Ascending aorta (tissue), 2 donors: ENCODE data around the gene NKAPL. TPM values are rescaled to one million over a fixed set of nuclear protein-coding genes. Genes with fewer than 3 reads are reported as not detected.
A peak's percentile ranks its signal among the peaks of the same experiment; 100 is the strongest.

ENCODE experiments used
- DNase-seq, 2 donors: peaks; one replicate each; pipeline ENCODE4 v3.0.0-alpha.2; 2019; ENCODE audit warnings: low spot score in 2 of 2
- H3K27ac ChIP-seq, 2 donors: fragments of 200-600 bp; sonication (generic); one replicate each; pipeline ENCODE4 v1.5.1; 2016 to 2017; ENCODE audit warnings: mild to moderate bottlenecking in 1 of 2
- H3K27me3 ChIP-seq: fragments of 200-600 bp; sonication (generic); one replicate; pipeline ENCODE4 v1.5.1; 2017
- H3K36me3 ChIP-seq, 2 donors: fragments of 200-600 bp; sonication (generic); one replicate each; pipeline ENCODE4 v1.5.1; 2016
- H3K4me1 ChIP-seq, 2 donors: fragments of 200-600 bp; sonication (generic); one replicate each; pipeline ENCODE4 v1.5.1; 2016 to 2017; ENCODE audit warnings: mild to moderate bottlenecking in 1 of 2
- H3K4me3 ChIP-seq, 2 donors: fragments of 200-600 bp; sonication (generic); one replicate each; pipeline ENCODE4 v1.5.1; 2016 to 2017; ENCODE audit warnings: mild to moderate bottlenecking in 1 of 2
- H3K9me3 ChIP-seq, 2 donors: fragments of 200-600 bp; sonication (generic); one replicate each; pipeline ENCODE4 v1.5.1; 2016
- intact Hi-C: fragments of 100-400 bp; cut with DNase I; formaldehyde crosslinking; loops from one replicate; pipeline ENCODE4 v1.15.1; 2023
- total RNA-seq: library from RNA; depleted of rRNA; stranded (reverse); fragments of >200 nt; gene quantifications from one replicate; pipeline ENCODE4 v1.1.0, GENCODE V29; 2016
- TF ChIP-seq, protein P1 (sequence below), 3 experiments: fragments of 200-600 bp in 2 of 3; fragments of 450-650 bp in 1 of 3; sonication (generic) in 2 of 3; IDR thresholded peaks; one replicate each; pipeline ENCODE4 v1.5.1; 2016 to 2019; ENCODE audit warnings: antibody characterized with exemption in 3 of 3, mild to moderate bottlenecking in 1 of 3, moderate library complexity in 1 of 3

Gene NKAPL
- total RNA-seq, 1 donor from 2014 or later, result not detected

DNA sequence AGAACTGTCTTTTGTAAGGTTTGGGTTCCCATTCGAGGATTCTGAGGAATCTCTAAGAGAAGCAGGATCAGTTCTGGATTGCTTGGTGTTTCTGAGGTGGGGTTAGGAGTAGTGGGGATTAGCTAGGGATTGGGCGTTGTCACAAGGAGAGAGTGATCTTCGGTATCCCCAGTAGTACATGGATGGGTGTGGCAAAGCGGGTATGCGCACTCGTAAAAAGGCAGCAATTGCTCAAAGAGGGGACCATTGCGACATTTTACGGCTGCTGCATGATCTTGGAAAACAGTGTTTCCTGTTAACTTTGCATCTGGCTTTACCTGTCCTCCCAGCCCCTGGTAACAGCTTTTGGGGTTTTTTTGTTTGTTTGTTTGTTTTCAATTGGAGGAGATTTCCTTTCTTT lies 43.7 kb upstream of the NKAPL start:
- no peak overlapping the region for H3K4me3 ChIP-seq
- H3K27ac ChIP-seq, result no peak overlapping the region
- H3K27me3 ChIP-seq, result peaks cover 4% of the 10 kb centered on the region
- H3K36me3 ChIP-seq, result no peaks in the 10 kb centered on the region
- TF ChIP-seq, protein P1, sequence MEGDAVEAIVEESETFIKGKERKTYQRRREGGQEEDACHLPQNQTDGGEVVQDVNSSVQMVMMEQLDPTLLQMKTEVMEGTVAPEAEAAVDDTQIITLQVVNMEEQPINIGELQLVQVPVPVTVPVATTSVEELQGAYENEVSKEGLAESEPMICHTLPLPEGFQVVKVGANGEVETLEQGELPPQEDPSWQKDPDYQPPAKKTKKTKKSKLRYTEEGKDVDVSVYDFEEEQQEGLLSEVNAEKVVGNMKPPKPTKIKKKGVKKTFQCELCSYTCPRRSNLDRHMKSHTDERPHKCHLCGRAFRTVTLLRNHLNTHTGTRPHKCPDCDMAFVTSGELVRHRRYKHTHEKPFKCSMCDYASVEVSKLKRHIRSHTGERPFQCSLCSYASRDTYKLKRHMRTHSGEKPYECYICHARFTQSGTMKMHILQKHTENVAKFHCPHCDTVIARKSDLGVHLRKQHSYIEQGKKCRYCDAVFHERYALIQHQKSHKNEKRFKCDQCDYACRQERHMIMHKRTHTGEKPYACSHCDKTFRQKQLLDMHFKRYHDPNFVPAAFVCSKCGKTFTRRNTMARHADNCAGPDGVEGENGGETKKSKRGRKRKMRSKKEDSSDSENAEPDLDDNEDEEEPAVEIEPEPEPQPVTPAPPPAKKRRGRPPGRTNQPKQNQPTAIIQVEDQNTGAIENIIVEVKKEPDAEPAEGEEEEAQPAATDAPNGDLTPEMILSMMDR (IDR thresholded peaks at IDR 0.05), result no peak
- no peaks in the 10 kb centered on the region for H3K9me3 ChIP-seq
- H3K4me1 ChIP-seq, result peaks cover 0 to 3% of the 10 kb centered on the region in 2 donors
- no peak for DNase-seq
- intact Hi-C loops, result loop anchor here (5.0 kb wide), 1 partner anchor 133 kb away; the partner anchor contains the start of gene ZNF165

DNA sequence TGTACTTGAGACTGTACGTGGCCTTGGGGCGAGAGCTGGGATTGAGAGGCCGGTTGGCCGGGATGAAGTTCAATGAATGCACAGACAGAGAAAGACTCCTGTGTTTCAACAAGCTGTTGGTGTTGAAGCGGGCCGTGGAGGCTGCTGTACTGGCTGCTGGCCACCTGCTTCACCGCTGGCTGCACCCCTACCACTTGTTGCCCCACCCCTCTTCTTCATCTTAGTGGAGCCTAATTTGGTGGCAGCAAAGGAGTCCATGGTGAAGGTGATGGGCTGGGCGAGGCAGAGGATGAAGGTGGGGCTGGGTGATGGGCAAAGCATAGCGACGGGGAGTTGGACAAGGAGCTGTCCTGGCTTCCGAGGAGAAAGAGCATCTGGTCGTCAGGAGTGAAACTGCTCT lies 41.2 kb upstream of the NKAPL start:
- no peak overlapping the region for H3K27ac ChIP-seq
- peaks cover 0 to 3% of the 10 kb centered on the region in 2 donors for H3K4me1 ChIP-seq
- TF ChIP-seq, protein P1 (IDR thresholded peaks at IDR 0.05), result no peak
- H3K36me3 ChIP-seq, result no peaks in the 10 kb centered on the region
- peak overlapping the region in 1 of 2 donors; percentile 86 for H3K4me3 ChIP-seq
- H3K9me3 ChIP-seq, result no peaks in the 10 kb centered on the region
- intact Hi-C loops, result loop anchor here (5.0 kb wide), 1 partner anchor 136 kb away; the partner anchor contains the start of gene ZNF165
- DNase-seq, result no peak
- no peaks in the 10 kb centered on the region for H3K27me3 ChIP-seq

DNA sequence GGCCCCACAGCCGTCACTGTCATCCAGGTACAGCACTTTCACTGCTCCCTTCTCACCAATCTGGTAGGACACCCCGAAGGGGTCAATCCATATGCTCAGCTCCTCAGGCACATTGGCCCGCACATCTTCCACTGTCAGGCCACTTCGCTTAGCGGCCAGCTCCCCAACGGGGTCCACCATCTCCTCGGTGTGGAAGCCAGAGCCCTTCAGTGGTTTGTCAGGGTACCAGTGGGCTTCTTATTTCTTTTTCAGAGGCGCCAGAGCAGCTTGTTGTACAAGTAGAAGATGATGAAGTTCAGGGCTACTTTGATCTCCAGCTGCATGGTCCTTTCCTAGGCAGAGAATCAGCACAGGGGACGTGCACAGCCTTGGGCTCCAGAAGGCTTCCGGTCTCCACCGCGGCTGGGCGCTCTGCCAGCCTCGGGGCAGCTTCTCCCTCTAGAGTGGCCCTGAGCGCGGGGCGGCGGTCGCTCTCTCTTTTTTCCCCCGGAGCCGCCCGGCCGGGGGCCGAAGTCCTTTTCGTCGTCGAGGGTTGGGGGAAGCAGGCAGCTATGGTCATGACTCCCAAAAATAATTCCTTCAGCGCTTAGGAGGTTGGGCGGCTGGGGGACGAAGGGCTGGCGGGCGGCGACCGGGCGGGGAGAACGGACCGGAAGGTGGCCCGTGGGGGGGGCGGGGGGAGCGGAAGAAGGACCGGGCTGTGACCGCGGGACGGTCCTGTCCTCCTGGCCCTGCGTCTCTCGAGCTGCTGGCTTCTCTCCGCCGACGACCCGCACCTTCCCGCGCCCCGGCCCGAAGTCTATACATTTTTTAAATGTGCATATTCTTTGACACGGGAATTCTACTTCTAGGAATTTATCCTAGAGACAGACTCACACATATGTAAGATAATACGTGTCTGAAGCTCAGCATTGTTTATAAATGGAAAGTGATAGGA lies 40.5 kb upstream of the NKAPL start:
- Histone ChIP-seq H3K4me3 (peak overlapping the region; percentile 59 to 86), H3K27ac (peak overlapping the region; percentile 57 to 63), H3K36me3 (no peaks in the 10 kb centered on the region), H3K4me1 (peaks cover 0 to 3% of the 10 kb centered on the region in 2 donors), H3K9me3 (no peaks in the 10 kb centered on the region), H3K27me3 (no peaks in the 10 kb centered on the region)
- intact Hi-C loops, result loop anchor here (5.0 kb wide), 1 partner anchor 136 kb away; the partner anchor contains the start of gene ZNF165
- peak in 1 of 2 donors; percentile 78 for DNase-seq
- TF ChIP-seq, protein P1 (IDR thresholded peaks at IDR 0.05), result no peak

DNA sequence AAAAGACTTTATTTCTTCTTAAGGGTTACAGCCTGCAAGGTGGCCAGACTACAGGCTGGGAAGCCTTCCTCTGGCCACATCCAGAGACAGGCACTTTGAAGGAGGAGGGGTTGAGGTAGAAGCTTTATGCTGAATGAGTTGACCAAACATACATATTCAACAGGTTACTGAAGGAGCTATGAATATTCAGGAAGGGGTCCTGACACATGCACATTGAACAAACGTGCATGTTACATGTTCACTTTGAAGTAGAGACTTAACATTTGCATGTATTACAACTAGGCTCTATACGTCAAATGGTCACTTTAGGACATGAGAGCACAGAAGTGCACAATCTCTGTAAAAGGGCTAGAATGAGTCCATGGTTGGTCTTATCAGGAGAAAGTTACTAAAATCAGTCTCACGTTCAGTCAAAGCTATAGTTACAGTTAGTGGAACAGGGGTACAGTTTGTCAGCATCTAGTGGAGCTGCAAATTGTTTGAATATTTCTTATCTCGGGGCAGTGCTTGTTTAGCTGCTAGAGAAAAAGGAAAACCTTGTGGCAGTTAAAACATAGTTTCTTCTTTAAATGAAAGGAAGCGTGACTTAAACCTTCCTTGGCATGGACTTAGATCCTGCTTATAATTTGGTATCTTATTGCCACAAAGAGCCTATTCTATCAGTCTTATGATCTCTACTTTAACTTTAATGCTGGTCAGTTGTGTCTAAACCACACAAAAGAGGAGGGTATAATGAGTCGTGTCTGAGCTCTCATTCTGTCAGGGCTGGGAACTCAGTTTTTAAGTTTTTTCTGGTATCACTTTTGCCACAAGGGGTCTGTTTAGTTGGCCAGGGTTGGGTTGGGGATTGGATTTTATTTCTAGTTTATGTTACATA lies 38.6 kb upstream of the NKAPL start:
- Histone ChIP-seq H3K4me3 (no peak overlapping the region), H3K4me1 (peaks cover 0 to 7% of the 10 kb centered on the region in 2 donors), H3K36me3 (no peaks in the 10 kb centered on the region), H3K9me3 (no peaks in the 10 kb centered on the region), H3K27me3 (no peaks in the 10 kb centered on the region), H3K27ac (no peak overlapping the region)
- no peak for DNase-seq
- intact Hi-C loops, result loop anchor here (10.0 kb wide), 1 partner anchor 316 kb away; no protein-coding TSS in a partner anchor
- TF ChIP-seq, protein P1 (IDR thresholded peaks at IDR 0.05), result no peak
